Measurements from ENCODE around the gene SH3BP4. TPM values are rescaled to one million over a fixed set of nuclear protein-coding genes. Genes with fewer than 3 reads are reported as not detected.

The SH3BP4 gene
- total RNA-seq, 4 donors from 2014 or later = 29.3 to 63.0 (median 42.9) TPM

GRCh38 chr2:234974501-234975385, 22.9 kb downstream of the SH3BP4 start:
- peak overlapping the region in 3 of 4 donors; percentile 14 to 41 (median 41) for H3K27ac ChIP-seq
- no peaks in the 10 kb centered on the region for H3K9me3 ChIP-seq
- H3K36me3 ChIP-seq = no peaks in the 10 kb centered on the region
- TF ChIP-seq POLR2A (IDR thresholded peaks at IDR 0.05) (no peak), EP300 (IDR thresholded peaks at IDR 0.05) (no peak), POLR2AphosphoS5 (IDR thresholded peaks at IDR 0.05) (no peak), CTCF (IDR thresholded peaks at IDR 0.05) (no peak)
- peaks cover 0 to 65% (median 14%) of the 10 kb centered on the region in 3 donors for H3K4me1 ChIP-seq
- ATAC-seq = peak; percentile 69
- 56 to 64% methylated on average over 4 to 14 of the region's 30 CpGs for WGBS, 2 donors (ENCODE audit: low coverage in 1 of 2)
- no peak overlapping the region for H3K4me3 ChIP-seq
- H3K27me3 ChIP-seq = no peaks in the 10 kb centered on the region

- no peaks in the 10 kb centered on the region for H3K9me3 ChIP-seq
- no CpG with 5 or more reads among the region's 1 CpG for WGBS, 2 donors (ENCODE audit: low coverage in 1 of 2)
- H3K27ac ChIP-seq = peak overlapping the region in 1 of 4 donors; percentile 14
- no peaks in the 10 kb centered on the region for H3K27me3 ChIP-seq
- peaks cover 0 to 65% (median 18%) of the 10 kb centered on the region in 3 donors for H3K4me1 ChIP-seq
- H3K36me3 ChIP-seq = no peaks in the 10 kb centered on the region
- ATAC-seq = no peak
- TF ChIP-seq POLR2AphosphoS5 (IDR thresholded peaks at IDR 0.05) (no peak), CTCF (IDR thresholded peaks at IDR 0.05) (no peak), EP300 (IDR thresholded peaks at IDR 0.05) (no peak), POLR2A (IDR thresholded peaks at IDR 0.05) (no peak)
- H3K4me3 ChIP-seq = no peak overlapping the region
Measured at GRCh38 chr2:234975611-234976010, 23.8 kb downstream of the SH3BP4 start.

- Histone ChIP-seq H3K4me1 (peaks cover 0 to 75% (median 22%) of the 10 kb centered on the region in 3 donors), H3K27ac (no peak overlapping the region), H3K9me3 (no peaks in the 10 kb centered on the region), H3K27me3 (no peaks in the 10 kb centered on the region), H3K36me3 (no peaks in the 10 kb centered on the region), H3K4me3 (no peak overlapping the region)
- no peak for TF ChIP-seq POLR2AphosphoS5 (IDR thresholded peaks at IDR 0.05)
- no peak for TF ChIP-seq POLR2A (IDR thresholded peaks at IDR 0.05)
- no peak for TF ChIP-seq EP300 (IDR thresholded peaks at IDR 0.05)
- no peak for TF ChIP-seq CTCF (IDR thresholded peaks at IDR 0.05)
- ATAC-seq = no peak
- 86 to 91% methylated on average over 7 to 8 of the region's 18 CpGs for WGBS, 2 donors (ENCODE audit: low coverage in 1 of 2)
Measured at GRCh38 chr2:234976479-234977227, 24.8 kb downstream of the SH3BP4 start.

- Histone ChIP-seq H3K36me3 (no peaks in the 10 kb centered on the region), H3K9me3 (no peaks in the 10 kb centered on the region), H3K4me1 (peaks cover 0 to 81% (median 28%) of the 10 kb centered on the region in 3 donors), H3K27me3 (no peaks in the 10 kb centered on the region), H3K4me3 (no peak overlapping the region), H3K27ac (no peak overlapping the region)
- ATAC-seq = no peak
- TF ChIP-seq POLR2AphosphoS5 (IDR thresholded peaks at IDR 0.05) = no peak
- no peak for TF ChIP-seq CTCF (IDR thresholded peaks at IDR 0.05)
- no peak for TF ChIP-seq POLR2A (IDR thresholded peaks at IDR 0.05)
- TF ChIP-seq EP300 (IDR thresholded peaks at IDR 0.05) = no peak
- 90 to 97% methylated on average over 2 to 6 of the region's 12 CpGs for WGBS, 2 donors (ENCODE audit: low coverage in 1 of 2)
Measured at GRCh38 chr2:234977228-234977679, 25.4 kb downstream of the SH3BP4 start.

Measured in gastroesophageal sphincter (tissue), 4 donors.